HG03095 (cell line): ENCODE data around the gene KCNJ18.
"Not testable (repeated sequence)": the region's sequence is repeated elsewhere in the genome, so short reads cannot be mapped to it uniquely, and the experiment has no call there.

Experiments used
- ATAC-seq: cut with Tn5 transposase; IDR thresholded peaks from one replicate; pipeline ENCODE4 v1.9.1; 2021; ENCODE audit warnings: moderate library complexity; ENCODE audit not compliant: unreplicated experiment

The KCNJ18 gene

DNA sequence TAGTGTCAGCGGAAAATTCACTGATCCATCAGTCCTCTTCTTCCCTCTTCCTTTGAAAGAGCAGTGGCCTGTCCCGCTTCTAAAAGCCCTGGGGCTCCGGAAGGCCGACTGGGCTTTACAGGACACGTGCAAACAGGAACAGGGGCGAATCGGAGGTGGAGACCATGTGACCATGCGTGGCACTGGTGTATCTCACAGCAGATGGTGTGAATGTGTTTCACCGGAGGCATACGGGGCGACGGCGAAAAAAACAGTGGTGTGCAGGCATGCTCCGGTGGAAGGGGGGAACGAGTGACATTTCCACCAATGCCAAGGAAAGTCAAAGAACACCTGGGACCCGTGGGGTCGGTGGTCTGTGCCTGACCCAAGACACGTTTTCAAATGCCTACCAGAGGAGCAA lies 8.4 kb upstream of the KCNJ18 start:
- ATAC-seq, result not testable (repeated sequence)

DNA sequence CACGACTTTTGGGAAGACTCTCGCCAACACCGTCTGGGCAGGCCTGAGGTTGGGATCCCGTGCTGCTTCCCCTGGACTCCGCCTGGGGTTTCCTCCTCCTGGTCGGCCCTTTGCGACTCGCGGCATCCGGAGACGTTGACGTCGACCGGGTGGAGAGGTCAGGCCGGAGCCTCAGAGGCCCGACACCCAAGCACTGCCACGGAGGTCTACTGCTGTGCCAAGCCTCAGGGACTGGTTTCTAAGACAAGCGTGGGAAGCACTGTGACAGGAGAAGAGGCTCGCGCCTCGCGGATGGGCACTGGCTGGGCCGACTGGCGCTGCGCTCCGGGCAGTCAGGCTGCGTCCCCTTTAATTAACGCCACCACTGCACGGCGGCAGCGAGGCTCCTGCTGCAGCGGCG lies 7.9 kb upstream of the KCNJ18 start:
- not testable (repeated sequence) for ATAC-seq

DNA sequence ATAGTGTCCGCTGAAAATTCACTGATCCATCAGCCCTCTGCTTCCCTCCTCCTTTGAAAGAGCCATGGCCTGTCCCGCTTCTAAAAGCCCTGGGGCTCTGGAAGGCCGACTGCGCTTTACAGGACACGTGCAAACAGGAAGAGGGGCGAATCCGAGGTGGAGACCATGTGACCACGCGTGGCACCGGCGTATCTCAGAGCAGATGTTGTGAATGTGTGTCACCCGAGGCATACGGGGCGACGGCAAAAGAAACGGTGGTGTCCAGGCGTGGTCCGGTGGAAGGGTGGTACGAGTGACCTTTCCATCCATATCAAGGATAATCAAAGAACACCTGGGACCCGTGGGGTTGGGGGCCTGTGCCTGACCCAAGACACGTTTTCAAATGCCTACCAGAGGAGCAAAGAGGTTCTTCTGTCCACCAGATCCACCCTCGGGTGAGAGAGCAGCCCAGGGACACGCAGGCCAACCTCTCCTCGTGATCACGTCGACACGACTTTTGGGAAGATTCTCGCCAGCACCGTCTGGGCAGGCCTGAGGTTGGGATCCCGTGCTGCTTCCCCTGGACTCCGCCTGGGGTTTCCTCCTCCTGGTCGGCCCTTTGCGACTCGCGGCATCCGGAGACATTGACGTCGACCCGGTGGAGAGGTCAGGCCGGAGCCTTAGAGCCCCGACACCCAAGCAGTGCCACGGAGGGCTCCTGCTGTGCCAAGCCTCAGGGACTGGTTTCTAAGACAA lies 7.1 kb upstream of the KCNJ18 start:
- not testable (repeated sequence) for ATAC-seq

DNA sequence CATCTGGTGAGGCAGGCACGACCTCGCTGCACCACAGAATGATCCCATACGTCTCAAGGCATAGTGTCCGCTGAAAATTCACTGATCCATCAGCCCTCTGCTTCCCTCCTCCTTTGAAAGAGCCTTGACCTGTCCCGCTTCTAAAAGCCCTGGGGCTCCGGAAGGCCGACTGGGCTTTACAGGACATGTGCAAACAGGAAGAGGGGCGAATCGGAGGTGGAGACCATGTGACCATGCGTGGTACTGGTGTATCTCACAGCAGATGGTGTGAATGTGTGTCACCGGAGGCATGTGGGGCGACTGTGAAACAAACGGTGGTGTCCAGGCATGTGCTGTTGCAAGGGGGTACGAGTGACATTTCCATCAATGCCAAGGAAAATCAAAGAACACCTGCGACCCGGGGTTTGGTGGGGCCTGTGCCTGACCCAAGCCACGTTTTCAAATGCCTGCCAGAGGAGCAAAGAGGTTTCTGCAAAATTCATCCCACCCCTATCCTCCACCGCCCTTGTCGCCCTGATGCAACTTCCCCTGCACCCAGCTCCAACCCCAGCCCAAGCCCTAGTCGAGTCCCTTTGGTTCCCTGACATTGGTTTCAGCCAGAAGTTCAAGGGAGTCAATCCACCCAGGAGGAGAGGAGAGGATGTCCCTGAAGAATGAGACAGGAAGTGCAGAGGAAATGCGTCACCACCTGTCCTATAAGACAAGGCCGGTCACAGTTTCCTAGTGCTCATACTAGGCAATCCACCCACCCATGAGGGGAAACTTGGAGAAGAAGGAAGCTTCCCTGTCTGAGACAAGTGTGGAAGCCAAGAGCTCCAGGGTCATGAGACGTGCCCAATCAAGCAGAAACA lies 5.9 kb upstream of the KCNJ18 start:
- ATAC-seq, result no peak

DNA sequence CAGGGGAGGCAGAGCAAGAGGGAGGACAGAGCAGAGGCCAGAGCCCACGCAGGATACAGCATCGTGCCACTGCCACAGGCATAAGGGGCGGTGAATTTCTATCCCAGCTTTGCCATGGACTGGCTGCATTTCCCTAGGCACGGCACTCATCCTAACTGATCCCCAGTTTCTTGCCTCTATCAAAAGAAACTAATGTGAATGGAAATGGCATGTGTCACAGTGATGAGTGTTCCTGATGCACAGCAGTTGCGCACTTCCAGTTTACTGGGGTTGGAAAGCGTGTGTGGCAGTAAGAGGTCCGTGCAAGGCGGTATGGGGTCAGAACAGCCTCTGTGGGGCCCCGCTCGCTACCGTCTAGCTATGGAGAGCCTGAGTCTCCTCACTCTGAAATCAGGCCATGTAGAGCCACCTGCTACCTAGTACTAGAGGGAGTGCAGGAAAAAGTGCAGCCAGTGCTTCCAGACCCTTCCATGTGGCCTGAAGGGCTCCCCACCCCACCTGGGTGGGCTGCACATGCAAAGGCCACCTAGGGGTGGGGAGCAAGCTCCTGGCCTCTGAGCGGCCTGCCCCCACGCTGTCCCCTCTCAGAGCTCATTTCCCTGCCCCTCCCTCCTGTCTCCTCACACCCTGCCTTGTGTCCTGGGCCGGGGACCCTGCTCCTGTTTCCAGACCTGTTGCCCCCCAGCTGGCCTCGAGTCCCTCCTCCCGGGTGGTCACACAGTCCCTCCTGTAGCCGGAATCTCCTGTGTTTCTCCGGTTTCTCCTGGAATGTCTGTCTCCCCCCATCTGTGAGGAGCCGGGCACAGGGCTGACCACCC lies 5.0 kb upstream of the KCNJ18 start:
- ATAC-seq, result no peak

DNA sequence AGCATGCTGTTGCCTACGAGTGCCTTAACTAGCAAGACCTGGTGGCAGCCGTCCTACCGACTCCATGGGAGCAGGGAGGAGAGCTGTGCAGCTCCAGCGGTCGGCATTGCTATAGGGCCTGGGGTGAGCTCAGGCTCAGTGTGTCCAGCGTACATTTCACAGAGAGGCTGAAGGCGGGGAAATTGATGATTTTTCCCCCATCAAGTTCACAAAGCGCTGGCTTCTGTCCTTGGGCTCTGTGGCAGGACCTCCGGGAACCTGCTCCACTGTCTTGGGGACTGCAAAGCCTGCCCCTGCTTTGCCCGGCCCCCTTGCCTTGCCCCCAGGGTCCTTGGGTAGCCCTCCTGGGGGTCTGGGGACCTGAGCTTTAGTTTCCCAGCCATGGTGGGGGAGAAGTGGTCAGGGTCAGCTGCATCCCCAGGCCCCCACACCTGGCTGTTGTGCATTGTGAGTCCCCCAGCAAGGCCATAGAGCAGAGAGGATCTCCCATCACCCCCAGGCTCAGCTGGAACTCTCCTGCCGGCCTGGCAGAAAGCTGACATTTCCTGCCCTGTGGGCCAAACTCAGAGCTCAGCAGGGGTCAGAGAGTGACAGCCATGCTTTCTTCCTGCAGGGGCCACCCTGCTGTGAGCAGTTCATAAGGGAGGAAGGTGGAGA lies 3.9 kb upstream of the KCNJ18 start:
- no peak for ATAC-seq

DNA sequence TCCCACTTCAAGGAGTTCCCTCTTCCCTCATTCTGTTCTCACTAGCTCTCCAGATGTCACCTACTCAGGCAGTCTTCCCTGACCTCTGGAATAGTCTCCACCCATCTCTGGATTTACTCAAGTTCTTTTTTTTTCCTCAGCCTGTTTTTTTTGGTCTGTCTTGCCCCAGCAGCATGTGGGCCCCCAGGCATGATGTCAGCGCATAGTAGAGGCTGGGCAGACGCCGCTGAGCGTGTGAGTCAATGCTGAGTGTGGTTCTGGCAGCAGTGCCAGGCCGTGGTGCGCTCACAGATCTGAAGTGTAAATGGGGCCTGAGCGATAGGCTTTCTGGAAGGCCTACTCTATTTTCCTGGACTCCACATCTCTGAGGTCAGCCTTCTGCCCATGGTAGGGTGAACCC lies 2.7 kb upstream of the KCNJ18 start:
- ATAC-seq, result no peak

DNA sequence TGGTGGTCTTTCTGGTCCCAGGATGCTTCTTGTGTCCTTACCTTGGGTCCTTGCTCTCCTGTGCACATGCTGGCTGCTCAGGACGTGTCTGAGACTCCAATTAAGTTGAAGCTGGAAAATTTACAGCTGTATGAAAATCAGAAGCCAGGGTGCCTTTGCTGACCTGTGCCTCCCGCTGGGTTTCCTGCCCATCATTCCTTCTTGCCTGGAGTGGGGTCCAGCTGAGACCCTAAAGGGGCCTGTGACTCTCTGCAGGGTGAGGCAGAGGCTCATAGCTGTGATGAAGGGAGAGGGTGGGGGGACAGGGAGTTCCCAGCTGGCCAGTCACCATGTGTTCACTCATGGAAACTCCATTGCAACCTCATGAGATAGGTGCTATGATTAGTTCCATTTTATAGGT lies 1.5 kb upstream of the KCNJ18 start:
- not testable (repeated sequence) for ATAC-seq

DNA sequence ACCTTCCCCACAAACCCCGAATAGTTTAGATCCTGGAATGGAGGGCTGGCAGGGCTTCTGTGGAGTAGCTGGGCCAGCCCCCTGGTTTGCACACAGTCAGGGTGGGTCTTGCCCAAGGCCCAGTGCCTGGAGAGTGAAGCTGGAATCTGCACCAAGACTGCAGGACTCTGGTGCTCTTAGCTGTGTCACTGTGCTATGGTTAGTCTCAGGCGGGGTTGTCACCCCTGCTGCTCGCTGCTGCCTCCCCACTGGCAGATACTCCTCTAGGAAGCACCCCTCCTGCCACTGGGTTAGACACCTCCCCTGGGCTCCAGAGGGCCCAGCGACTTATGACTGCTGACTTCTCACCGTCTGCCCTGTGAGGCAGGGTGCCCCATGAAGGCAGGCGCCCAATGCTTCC lies 842 bp upstream of the KCNJ18 start:
- not testable (repeated sequence) for ATAC-seq

DNA sequence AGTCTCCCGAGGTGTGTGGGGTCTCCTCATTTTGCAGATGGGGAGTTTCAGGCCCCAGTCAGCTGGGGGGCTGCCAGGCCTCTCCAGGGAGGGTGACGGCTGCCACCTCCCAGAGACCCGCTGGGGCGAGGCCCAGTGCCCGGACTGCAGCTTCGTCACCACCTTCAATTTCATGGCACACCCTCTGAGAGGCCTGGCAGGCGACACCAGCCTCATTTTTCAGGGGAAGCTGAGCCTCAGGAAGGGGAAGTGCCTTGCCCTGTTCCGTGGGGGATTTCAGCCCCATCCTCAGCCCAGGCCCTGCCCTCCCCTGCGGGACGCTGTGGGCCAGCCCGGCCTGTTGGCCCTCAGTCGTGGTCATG lies 362 bp downstream of the KCNJ18 start:
- ATAC-seq, result not testable (repeated sequence)

DNA sequence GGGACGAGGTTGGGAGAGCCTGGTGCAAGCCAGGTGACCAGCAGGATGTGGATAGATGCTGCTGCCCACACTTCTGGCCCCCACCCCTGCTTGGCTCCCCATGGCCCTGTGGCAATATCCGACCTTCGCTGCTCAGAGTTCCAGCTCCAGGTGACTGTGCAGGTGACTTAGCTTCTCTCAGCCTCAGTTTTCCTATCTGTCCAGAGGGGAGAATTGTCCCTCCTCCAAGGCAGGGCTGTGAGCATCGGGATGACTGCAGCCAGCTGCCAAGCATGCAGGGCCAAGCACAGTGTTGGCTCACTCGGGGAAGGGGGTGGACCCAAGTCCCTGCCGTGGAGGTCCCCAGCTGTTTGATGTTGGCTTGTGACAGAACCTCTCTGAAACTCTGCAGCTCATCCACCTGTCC lies 1.1 kb downstream of the KCNJ18 start:
- ATAC-seq, result not testable (repeated sequence)

DNA sequence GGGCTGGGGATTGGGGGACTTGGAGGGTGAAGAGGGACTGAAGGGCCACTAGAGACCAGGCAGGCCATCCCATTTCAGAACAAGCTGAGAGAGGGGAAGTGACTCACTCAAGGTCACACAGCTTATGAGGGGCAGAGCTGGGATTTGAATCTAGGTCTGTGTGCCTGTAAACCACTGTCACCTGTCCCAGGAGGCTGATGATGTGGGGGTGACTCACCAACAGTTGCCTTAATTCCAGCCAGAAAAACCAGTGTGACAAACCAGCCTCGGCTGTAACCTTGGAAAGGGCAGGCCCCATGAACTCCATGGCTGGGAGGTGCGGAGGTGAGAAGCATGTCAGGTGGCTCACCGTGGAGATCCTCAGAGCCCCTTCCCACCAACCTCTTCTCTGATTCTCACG lies 1.6 kb downstream of the KCNJ18 start:
- ATAC-seq, result not testable (repeated sequence)

DNA sequence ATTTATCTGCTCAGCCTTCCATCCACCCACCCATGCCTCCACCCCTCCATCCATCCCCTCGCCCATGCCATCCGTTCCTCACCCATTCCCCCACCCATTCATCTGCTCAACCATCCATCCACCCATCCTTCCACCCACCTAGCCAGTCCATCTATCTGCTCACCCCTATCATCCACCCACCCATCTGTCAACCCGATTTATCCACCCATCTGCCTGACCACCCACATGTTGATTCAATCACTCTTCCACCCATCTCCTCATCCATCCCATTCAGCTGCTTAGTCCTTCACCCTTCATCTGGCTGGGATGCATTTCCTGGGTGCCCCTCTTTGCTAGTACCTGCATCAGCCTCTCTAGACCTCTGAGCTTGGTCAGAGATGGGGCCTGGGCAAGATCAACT lies 3.9 kb downstream of the KCNJ18 start:
- ATAC-seq, result not testable (repeated sequence)

DNA sequence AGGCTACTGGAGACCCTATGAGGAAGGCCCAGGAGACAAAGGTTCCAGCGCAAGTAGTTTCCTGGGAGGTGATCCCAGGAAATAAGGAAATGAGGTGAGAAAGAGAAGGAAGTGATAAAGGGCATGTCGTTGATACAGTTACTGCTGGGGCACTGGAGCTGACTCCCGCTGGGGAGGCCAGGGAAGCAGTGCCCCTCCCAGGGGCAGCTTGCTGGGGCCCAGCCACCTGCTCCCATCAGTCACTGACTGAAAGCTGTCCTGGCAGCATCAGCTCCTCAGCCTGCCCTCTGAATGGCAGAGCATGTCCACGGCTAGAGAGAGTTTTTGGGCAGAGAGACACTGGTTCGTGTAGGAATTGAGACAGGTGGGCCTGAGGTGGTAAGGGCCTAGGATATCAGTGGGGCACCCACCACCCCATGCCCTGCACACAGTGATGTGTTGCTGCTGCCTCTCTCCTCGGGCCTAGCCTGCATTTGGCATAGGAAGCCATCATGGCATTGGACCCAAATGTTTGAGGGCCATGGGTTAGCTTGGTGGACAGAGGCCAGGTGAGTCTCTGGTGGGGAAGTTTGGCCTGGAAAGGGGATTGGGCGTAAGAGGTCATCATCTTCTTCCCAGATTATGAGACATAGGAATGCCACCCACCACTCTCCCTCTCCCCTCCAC lies 4.7 kb downstream of the KCNJ18 start:
- not testable (repeated sequence) for ATAC-seq

DNA sequence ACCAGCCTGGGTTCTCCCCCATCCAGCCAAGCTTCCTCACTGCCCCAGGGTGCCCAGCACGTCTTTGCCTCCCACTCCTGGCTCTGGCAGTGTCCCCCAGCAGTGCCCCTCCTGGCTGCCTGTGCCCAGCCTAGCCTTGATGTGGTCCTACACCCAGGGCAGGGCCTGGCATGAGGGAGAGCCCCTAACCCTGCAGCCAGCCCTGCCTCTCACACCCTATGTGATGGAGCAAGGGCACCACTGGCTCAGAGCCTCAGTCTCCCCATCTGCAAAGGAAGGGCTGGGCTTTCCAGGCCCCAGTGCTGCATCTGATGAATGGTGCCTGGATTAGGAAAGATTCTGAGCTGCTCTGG lies 5.2 kb downstream of the KCNJ18 start:
- ATAC-seq, result not testable (repeated sequence)

DNA sequence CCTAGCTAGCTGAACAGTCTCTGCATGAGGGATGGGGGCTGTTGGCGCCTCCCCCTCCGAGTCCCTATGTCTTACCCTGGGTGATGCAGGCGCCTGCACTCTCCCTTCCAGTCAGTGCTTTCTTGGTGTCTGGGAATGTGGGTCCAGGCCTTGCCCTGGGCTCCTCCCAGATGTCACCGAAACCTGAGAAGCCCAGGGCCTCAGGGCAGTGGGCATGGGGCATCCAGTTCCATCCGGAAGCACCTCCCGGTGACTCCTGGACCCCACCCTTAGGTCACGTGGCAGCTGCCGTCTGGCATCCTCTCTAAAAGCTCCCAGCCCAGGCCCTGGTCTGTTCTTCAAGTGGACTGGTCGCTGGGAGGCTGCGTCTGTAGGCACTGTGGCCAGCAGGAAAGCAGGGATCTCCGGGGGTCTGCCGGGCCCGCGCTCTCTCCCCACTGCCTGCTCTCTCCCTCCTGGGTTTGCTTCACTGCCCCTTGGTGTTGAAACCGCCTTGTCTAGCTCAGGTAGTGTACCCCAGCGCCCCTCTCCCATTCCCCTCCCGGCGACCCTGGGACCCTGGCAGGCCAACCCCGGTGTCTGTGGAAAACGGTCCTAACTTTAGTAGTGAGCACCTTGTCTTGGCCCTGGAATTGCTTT lies 6.2 kb downstream of the KCNJ18 start:
- ATAC-seq, result not testable (repeated sequence)

DNA sequence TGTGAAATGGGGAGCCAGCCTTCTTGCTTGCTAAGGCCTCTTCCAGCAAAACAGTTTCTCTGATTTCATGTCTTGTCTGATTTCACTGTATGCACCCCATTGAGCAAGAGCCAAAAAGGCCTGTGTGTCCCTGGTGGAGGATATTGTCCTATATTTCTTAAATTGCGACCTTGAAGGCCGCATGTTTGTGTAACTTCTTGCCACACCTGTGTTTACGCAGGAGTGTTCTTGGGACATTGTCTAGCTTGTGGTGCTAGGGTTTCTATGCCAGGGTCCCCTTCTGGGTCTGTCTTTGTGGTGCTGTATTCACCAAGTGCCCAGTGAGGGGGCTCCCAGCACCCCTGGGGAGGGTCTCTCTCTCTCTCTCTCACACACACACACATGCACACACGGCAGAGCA lies 6.8 kb downstream of the KCNJ18 start:
- not testable (repeated sequence) for ATAC-seq

DNA sequence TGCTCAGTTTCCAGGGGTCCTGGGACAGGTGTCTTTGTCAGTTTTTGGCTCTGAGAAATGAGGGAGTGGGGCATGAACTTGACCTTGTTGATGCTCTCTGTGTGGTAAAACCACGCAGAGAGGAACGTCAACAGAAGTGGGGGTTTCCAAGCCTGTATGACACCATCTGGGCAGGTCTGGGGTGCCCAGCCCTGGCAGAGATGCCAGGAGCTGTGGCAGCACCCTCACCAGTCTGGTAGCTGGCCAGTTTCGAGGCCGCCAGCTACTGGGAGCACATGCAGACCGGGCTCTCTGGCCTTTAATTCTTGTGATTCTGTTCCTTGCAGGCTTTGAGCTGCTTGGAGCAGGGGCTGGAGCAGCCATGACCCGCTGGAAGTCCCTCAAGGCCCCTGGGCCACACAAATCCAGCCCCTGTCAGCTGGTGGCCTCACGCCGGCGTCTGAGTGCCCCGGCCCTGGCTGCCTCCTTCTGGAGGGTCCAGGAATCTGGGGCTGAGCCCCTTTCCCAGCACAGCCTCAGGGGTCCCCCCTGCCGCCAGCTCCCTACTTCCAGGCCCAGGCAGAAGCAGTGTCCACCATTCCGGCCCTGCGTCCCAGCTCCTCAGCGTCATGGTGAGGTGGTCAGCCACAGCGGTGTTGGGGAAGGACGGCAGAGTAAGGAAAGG lies 7.4 kb downstream of the KCNJ18 start:
- not testable (repeated sequence) for ATAC-seq

DNA sequence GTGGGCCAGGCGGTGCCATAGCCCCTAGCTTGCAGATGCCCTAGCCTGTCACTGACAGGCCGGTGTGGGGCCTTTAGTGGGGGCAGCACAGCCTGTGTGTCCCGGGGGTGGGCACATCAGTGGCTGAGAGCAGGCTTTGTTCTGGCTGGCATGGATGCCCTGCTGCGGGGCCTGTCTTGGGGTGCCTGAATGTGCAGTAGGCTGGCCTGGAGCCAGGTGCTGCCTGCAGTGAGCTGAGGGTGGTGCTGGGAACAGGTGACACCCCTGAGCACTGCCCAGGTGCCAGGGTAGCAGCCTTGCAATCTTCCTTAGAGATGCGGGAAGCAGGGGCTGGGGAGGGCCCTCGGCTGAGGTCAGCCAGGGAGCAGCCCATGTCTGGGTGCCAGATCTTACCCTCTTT lies 8.8 kb downstream of the KCNJ18 start:
- not testable (repeated sequence) for ATAC-seq
